GM19035 (cell line): ENCODE measurements around the gene FCHO1.
"Not testable (repeated sequence)": the region's sequence is repeated elsewhere in the genome, so short reads cannot be mapped to it uniquely, and the experiment has no call there.

Experiments
- ATAC-seq: cut with Tn5 transposase; IDR thresholded peaks from one replicate; pipeline ENCODE4 v1.9.1; 2021; ENCODE audit not compliant: unreplicated experiment

The FCHO1 gene

DNA sequence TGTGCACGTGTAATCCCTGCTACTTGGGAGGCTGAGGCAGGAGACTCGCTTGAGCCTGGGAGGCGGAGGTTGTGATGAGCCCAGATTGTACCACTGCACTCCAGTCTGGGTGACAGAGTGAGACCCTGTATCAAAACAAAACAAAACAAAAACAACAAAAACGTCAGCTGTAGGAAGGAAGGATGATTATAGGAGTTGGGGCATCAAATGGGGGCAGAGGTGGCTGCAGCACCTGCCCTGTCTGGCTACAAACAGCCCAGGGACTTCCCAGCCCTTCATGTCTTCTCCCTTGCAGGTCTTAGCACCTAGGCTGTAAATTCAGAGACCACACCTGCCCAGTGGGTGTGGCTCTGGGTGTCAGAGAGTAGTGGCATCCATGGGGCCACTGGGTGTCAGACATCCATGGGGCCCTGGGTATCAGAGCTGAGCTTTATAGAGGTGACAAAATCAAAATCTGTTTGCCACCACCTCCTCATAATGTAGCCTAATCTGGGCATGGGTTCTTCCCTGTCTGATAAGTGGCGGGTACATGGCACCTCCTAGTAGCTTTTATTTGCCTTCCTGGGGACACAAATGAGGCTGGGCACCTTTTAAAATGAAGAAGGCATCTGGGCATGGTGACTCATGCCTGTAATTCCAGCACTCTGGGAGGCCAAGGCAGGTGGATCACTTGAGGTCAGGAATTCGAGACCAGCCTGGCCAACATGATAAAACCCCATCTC lies 38.9 kb downstream of the FCHO1 start:
- ATAC-seq: no peak

DNA sequence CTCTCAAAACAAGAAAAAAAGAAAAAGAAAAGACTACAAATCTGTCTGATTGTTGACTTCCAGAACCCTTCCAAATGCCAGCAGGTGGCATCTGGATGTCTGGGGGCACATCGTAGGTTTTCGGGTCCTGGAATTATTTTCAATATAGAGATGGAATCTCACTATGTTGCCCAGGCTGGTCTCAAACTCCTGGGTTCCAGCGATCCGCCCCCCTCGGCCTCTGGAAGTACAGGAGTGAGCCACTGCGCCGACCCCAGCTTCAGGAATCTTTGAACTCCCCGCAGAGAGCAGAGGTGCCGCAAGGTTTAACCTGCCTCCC lies 43.1 kb downstream of the FCHO1 start:
- no peak for ATAC-seq

GRCh38 chr19:17794731-17795494 lies 43.6 kb downstream of the FCHO1 start, which contains the start of gene B3GNT3:
Gene B3GNT3 (plus strand): TSS chr19:17795138. CDS start chr19:17807808, 12,670 bp downstream.
- ATAC-seq: no peak

DNA sequence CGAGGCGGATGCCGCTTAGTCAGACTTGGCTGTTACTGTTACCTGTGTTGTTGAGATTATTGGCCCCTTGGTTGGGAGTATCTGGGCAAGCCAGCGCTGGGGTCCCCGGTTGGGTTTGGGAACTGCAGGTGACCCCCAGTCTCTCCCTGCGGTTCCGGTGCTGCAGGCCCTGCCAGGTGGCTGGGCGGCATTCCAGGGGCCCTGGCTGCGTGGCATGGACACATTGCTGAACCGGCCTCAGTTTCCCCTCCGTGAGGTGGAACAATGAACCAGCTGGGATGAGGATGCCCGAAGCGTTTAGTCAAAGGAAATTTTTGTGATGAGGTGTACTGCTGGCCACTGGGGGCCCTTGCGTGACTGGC lies 44.2 kb downstream of the FCHO1 start:
- ATAC-seq: no peak

- no peak for ATAC-seq
These were observed 44.9 kb downstream of the FCHO1 start for GRCh38 chr19:17796013-17796837.

DNA sequence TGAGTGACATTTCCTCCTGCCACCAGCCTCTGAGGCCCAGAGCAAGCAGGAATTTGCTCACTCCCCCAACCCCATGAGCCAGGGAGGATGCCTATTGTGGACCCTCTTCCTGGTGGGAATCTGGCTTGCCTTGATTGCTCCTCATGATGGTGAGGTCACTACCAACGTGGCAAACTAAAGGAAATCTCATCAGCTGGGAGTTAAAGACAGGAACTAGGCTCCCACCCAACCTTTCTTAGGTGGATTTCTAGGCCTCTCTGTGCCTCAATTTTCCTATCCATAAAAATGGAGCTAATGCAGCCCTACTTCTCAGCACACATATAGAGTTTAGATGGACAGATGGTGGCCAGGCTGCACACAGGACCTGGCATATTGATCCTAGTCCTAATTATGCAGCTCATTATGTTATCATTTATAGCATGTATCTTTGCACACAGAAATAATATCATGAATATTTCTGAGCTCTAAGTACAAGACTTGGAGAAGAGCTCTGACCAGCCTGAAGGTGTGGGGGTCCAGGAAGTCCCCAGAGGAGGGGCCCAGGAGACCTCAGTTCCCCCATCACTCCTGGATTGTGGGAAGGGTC lies 45.7 kb downstream of the FCHO1 start:
- ATAC-seq: no peak

GRCh38 chr19:17797424-17798201 lies 46.3 kb downstream of the FCHO1 start:
- ATAC-seq: no peak

DNA sequence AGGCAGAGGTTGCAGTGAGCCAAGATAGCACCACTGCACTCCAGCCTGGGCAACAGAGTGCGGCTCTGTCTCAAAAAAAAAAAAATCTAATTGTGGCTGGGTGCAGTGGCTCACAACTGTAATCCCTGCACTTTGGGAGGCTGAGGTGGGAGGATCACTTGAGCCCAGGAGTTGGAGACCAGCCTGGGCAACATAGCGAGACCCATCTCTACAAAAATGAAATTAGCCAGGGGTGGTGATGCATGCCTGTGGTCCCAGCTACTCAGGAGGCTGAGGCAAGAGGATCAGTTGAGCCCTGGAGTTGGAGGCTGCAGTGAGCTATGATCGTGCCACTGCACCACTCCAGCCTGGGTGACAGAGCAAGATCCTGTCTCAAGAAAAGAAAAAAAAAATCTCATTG lies 47.3 kb downstream of the FCHO1 start:
- not testable (repeated sequence) for ATAC-seq

DNA sequence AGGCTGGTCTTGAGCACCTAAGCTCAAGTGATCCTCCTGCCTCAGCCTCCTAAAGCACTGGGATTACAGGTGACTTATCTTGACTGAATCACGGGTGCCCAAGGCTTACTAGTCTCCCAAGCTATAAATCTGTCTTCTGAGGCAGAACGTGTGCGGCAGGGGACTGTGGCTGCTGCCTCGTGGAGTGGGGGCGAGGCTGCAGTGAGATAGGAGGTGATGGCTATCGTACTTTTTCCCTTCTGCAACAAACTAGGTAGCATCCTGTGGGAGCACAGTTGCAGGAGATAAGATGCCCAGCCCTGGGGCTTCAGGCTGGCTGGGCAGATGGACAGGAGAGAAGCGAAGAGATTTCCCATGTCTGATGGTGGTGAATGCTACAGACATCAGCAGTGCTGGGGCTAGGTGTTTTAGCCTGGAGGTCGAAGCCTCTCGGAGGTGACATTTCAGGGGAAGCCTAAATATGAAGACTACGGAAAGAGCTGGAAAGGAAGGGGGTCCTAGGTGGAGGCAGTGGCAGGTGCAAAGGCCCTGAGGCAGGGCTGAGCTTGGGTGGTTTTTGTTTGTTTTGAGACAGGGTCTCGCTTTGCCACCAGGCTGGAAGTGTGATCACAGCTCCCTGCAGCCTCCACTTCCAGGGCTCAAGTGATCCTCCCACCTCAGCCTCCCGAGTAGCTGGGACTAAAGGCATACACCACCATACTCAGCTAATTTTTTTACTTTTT lies 51.0 kb downstream of the FCHO1 start:
- ATAC-seq: no peak

- no peak for ATAC-seq
These were observed 52.1 kb downstream of the FCHO1 start for GRCh38 chr19:17803264-17803896.

DNA sequence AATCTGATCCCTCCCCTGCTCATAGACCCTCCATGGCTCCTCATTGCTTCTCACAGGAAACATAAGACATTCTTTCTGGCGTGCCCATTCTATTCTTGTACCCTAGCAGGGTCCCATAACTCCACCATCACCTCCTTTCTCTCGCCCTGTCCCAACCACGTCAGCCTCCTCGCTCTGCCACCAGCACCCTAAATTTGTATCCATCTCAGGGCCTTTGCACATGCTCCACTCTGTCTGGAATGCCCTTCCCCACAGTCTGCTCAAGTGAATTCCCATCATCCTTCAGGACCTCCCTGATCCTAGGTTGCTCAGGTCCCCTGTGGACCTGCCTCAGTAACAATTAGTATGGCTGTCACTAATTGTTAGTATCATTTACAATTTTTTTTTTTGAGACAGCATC lies 54.1 kb downstream of the FCHO1 start:
- no peak for ATAC-seq

GRCh38 chr19:17806945-17807344 lies 55.7 kb downstream of the FCHO1 start:
- ATAC-seq: no peak

GRCh38 chr19:17807731-17808316 lies 56.5 kb downstream of the FCHO1 start:
- ATAC-seq: no peak

DNA sequence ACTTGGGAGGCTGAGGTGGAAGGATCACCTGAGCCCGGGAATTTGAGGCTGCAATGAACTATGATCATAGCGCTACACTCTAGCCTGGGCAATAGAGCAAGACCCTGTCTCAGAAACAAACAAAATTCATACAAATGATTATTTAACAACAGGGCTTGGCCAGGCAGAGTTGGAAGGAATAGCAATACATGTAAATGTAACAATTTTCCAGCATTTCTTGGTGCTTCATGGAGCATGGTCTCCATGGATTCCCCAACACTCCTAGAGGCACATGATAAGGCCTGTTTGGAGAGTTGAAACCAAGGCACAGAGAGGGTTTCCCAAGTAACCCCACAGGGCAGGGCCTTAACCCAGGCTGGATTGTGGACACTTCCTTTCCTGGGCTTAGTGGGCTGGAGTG lies 59.8 kb downstream of the FCHO1 start:
- no peak for ATAC-seq

DNA sequence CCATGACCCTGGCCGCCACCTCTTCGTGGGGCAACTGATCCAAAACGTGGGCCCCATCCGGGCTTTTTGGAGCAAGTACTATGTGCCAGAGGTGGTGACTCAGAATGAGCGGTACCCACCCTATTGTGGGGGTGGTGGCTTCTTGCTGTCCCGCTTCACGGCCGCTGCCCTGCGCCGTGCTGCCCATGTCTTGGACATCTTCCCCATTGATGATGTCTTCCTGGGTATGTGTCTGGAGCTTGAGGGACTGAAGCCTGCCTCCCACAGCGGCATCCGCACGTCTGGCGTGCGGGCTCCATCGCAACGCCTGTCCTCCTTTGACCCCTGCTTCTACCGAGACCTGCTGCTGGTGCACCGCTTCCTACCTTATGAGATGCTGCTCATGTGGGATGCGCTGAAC lies 60.4 kb downstream of the FCHO1 start:
- no peak for ATAC-seq

- no peak for ATAC-seq
These were observed 60.8 kb downstream of the FCHO1 start for GRCh38 chr19:17812099-17812498.

GRCh38 chr19:17817668-17818363 lies 66.5 kb downstream of the FCHO1 start:
- no peak for ATAC-seq

DNA sequence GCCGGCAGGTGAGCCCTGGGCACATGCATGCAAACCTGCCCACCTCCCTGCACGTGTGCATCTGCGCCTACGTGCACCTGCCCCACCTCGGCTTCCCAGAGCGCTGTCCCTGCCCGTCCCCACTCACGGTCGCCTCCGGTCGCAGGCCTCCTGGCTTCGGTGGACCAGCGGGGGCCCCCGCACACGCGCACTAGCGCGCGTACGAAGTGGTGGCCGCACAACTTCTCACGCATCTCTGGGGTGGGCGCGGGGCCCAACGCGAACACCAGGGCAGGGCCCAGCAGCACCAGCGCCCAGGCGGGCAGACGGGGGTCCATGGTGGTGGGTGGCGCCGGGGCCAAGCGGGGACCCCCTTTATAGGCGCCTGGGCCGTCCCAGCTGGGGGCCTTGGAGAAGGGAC lies 69.9 kb downstream of the FCHO1 start, which contains the start of gene INSL3:
Gene INSL3 (minus strand): TSS at position 330 of the 400 bp plus-strand sequence. CDS start 13 bp downstream, at position 317.
- ATAC-seq: no peak
